ENCODE results near the gene TPPP.
A peak's percentile ranks its signal among the peaks of the same experiment; 100 is the strongest.

Gene TPPP

GRCh38 chr5:643351-643801, 49.8 kb downstream of the TPPP start:
- H3K4me3 Mint-ChIP-seq: peak overlapping the region; percentile 43

GRCh38 chr5:642481-642880, 50.7 kb downstream of the TPPP start:
- no peaks in the 10 kb centered on the region for H3K9me3 Mint-ChIP-seq
- DNase-seq (ENCODE audit: low spot score in 2 of 2) (no peak), ATAC-seq (ENCODE audit: low read depth) (no peak)
- no peak overlapping the region for H3K27ac Mint-ChIP-seq
- peaks cover 15% of the 10 kb centered on the region for H3K4me1 Mint-ChIP-seq
- H3K4me3 Mint-ChIP-seq: no peak overlapping the region
- peaks cover 37% of the 10 kb centered on the region for H3K36me3 Mint-ChIP-seq
- no peaks in the 10 kb centered on the region for H3K27me3 Mint-ChIP-seq

More at GRCh38 chr5:643351-643801, 49.8 kb downstream of the TPPP start:
- Mint-ChIP-seq H3K27me3 (no peaks in the 10 kb centered on the region), H3K36me3 (peaks cover 31% of the 10 kb centered on the region), H3K27ac (no peak overlapping the region), H3K4me1 (peaks cover 15% of the 10 kb centered on the region), H3K9me3 (no peaks in the 10 kb centered on the region)
- ATAC-seq (ENCODE audit: low read depth) (peak; percentile 82), DNase-seq (ENCODE audit: low spot score in 2 of 2) (peak; percentile 26 to 40)

GRCh38 chr5:641331-641765, 51.8 kb downstream of the TPPP start:
- Mint-ChIP-seq H3K4me1 (peaks cover 15% of the 10 kb centered on the region), H3K36me3 (peaks cover 43% of the 10 kb centered on the region), H3K27me3 (no peaks in the 10 kb centered on the region), H3K4me3 (no peak overlapping the region), H3K27ac (no peak overlapping the region), H3K9me3 (no peaks in the 10 kb centered on the region)
- ATAC-seq (ENCODE audit: low read depth): no peak
- DNase-seq (ENCODE audit: low spot score in 2 of 2): no peak

GRCh38 chr5:640461-641330, 52.5 kb downstream of the TPPP start:
- H3K4me1 Mint-ChIP-seq: peaks cover 13% of the 10 kb centered on the region
- no peak overlapping the region for H3K4me3 Mint-ChIP-seq
- DNase-seq (ENCODE audit: low spot score in 2 of 2) (no peak), ATAC-seq (ENCODE audit: low read depth) (no peak)
- no peaks in the 10 kb centered on the region for H3K9me3 Mint-ChIP-seq
- peak overlapping the region; percentile 35 for H3K27ac Mint-ChIP-seq
- H3K27me3 Mint-ChIP-seq: no peaks in the 10 kb centered on the region
- peaks cover 44% of the 10 kb centered on the region for H3K36me3 Mint-ChIP-seq

- Mint-ChIP-seq H3K27ac (peak overlapping the region; percentile 35), H3K27me3 (no peaks in the 10 kb centered on the region), H3K4me1 (peaks cover 12% of the 10 kb centered on the region), H3K9me3 (peaks cover 2% of the 10 kb centered on the region), H3K4me3 (no peak overlapping the region), H3K36me3 (peaks cover 52% of the 10 kb centered on the region)
- no peak for ATAC-seq (ENCODE audit: low read depth)
- DNase-seq (ENCODE audit: low spot score in 2 of 2): no peak
Measured at GRCh38 chr5:639584-640213, 53.5 kb downstream of the TPPP start.

- Mint-ChIP-seq H3K9me3 (peaks cover 2% of the 10 kb centered on the region), H3K36me3 (peaks cover 57% of the 10 kb centered on the region), H3K27ac (no peak overlapping the region), H3K4me3 (no peak overlapping the region), H3K4me1 (peaks cover 9% of the 10 kb centered on the region), H3K27me3 (no peaks in the 10 kb centered on the region)
- ATAC-seq (ENCODE audit: low read depth) (no peak), DNase-seq (ENCODE audit: low spot score in 2 of 2) (no peak)
Measured at GRCh38 chr5:639253-639530, 54.0 kb downstream of the TPPP start.

GRCh38 chr5:638501-639252, 54.5 kb downstream of the TPPP start:
- H3K36me3 Mint-ChIP-seq: peaks cover 61% of the 10 kb centered on the region
- ATAC-seq (ENCODE audit: low read depth): no peak
- H3K27ac Mint-ChIP-seq: no peak overlapping the region

GRCh38 chr5:637581-638450, 55.3 kb downstream of the TPPP start:
- no peak overlapping the region for H3K27ac Mint-ChIP-seq
- H3K36me3 Mint-ChIP-seq: peaks cover 64% of the 10 kb centered on the region
- peaks cover 2% of the 10 kb centered on the region for H3K9me3 Mint-ChIP-seq
- DNase-seq (ENCODE audit: low spot score in 2 of 2) (no peak), ATAC-seq (ENCODE audit: low read depth) (no peak)
- no peaks in the 10 kb centered on the region for H3K4me1 Mint-ChIP-seq
- H3K27me3 Mint-ChIP-seq: no peaks in the 10 kb centered on the region
- H3K4me3 Mint-ChIP-seq: no peak overlapping the region

More at GRCh38 chr5:638501-639252, 54.5 kb downstream of the TPPP start:
- DNase-seq (ENCODE audit: low spot score in 2 of 2): no peak
- peaks cover 2% of the 10 kb centered on the region for H3K9me3 Mint-ChIP-seq
- peaks cover 6% of the 10 kb centered on the region for H3K4me1 Mint-ChIP-seq
- H3K4me3 Mint-ChIP-seq: no peak overlapping the region
- no peaks in the 10 kb centered on the region for H3K27me3 Mint-ChIP-seq

- Mint-ChIP-seq H3K9me3 (peaks cover 2% of the 10 kb centered on the region), H3K4me3 (no peak overlapping the region), H3K4me1 (no peaks in the 10 kb centered on the region), H3K27ac (no peak overlapping the region), H3K36me3 (peaks cover 64% of the 10 kb centered on the region), H3K27me3 (no peaks in the 10 kb centered on the region)
- DNase-seq (ENCODE audit: low spot score in 2 of 2) (no peak), ATAC-seq (ENCODE audit: low read depth) (no peak)
Measured at GRCh38 chr5:636951-637350, 56.2 kb downstream of the TPPP start.

- peaks cover 2% of the 10 kb centered on the region for H3K9me3 Mint-ChIP-seq
- H3K4me3 Mint-ChIP-seq: no peak overlapping the region
- no peak for ATAC-seq (ENCODE audit: low read depth)
- H3K27ac Mint-ChIP-seq: no peak overlapping the region
- no peaks in the 10 kb centered on the region for H3K4me1 Mint-ChIP-seq
- peaks cover 53% of the 10 kb centered on the region for H3K36me3 Mint-ChIP-seq
- DNase-seq (ENCODE audit: low spot score in 2 of 2): no peak
- no peaks in the 10 kb centered on the region for H3K27me3 Mint-ChIP-seq
Measured at GRCh38 chr5:635306-636055, 57.7 kb downstream of the TPPP start.

GRCh38 chr5:634191-634590, 59.0 kb downstream of the TPPP start:
- DNase-seq (ENCODE audit: low spot score in 2 of 2) (no peak), ATAC-seq (ENCODE audit: low read depth) (no peak)
- Mint-ChIP-seq H3K4me3 (no peak overlapping the region), H3K9me3 (peaks cover 2% of the 10 kb centered on the region), H3K27ac (no peak overlapping the region), H3K27me3 (no peaks in the 10 kb centered on the region), H3K36me3 (peaks cover 43% of the 10 kb centered on the region), H3K4me1 (no peaks in the 10 kb centered on the region)

- H3K27me3 Mint-ChIP-seq: no peaks in the 10 kb centered on the region
- no peak overlapping the region for H3K4me3 Mint-ChIP-seq
- peaks cover 2% of the 10 kb centered on the region for H3K9me3 Mint-ChIP-seq
- no peak overlapping the region for H3K27ac Mint-ChIP-seq
- no peak for DNase-seq (ENCODE audit: low spot score in 2 of 2)
- ATAC-seq (ENCODE audit: low read depth): no peak
- H3K36me3 Mint-ChIP-seq: peaks cover 45% of the 10 kb centered on the region
- H3K4me1 Mint-ChIP-seq: no peaks in the 10 kb centered on the region
Measured at GRCh38 chr5:633501-633955, 59.6 kb downstream of the TPPP start.

All from memory B cell (primary cell).